Measurements from ENCODE around the gene PASK.
"Not testable (repeated sequence)": the region's sequence is repeated elsewhere in the genome, so short reads cannot be mapped to it uniquely, and the experiment has no call there.

The PASK gene

GRCh38 chr2:241095594-241096290 is 53.5 kb downstream of the PASK start:
- WGBS, 2 donors (ENCODE audit: extremely low coverage in 2 of 2, insufficient read length in 2 of 2, insufficient replicate concordance in 1 of 2), result 100% methylated on average over 5 to 8 of the region's 14 CpGs

GRCh38 chr2:241094924-241095420 is 54.3 kb downstream of the PASK start:
- H3K23ac ChIP-seq (ENCODE audit: low read depth, low read length, poor library complexity), result no peak overlapping the region
- H3K9me3 ChIP-seq (replicated peaks in 1 of 2; ENCODE audit: control insufficient read depth in 2 of 2, insufficient read depth in 1 of 2, low read depth in 1 of 2, low read length in 2 of 2), result no peaks in the 10 kb centered on the region
- H3K4ac ChIP-seq (ENCODE audit: low read length), result no peak overlapping the region
- H3K4me3 ChIP-seq (ENCODE audit: low read length in 2 of 2), result no peak overlapping the region
- H3K4me2 ChIP-seq (ENCODE audit: insufficient read depth, low read length, poor library complexity, severe bottlenecking), result no peak overlapping the region
- H2BK5ac ChIP-seq (ENCODE audit: low read length), result no peak overlapping the region
- no peak overlapping the region for H2BK120ac ChIP-seq (ENCODE audit: low read depth, low read length)
- no peak overlapping the region for H3K9ac ChIP-seq (ENCODE audit: low read depth, low read length, poor library complexity)
- H3K27me3 ChIP-seq (ENCODE audit: control insufficient read depth in 3 of 3, insufficient read depth in 3 of 3, low read depth in 1 of 3, low read length in 3 of 3), result no peaks in the 10 kb centered on the region
- H4K91ac ChIP-seq (ENCODE audit: low read depth, low read length, poor library complexity), result no peak overlapping the region
- WGBS, 2 donors (ENCODE audit: extremely low coverage in 2 of 2, insufficient read length in 2 of 2, insufficient replicate concordance in 1 of 2), result no CpG with 5 or more reads among the region's 6 CpGs
- H3K36me3 ChIP-seq (replicated peaks in 1 of 2; ENCODE audit: control insufficient read depth in 2 of 2, insufficient read depth in 2 of 2, low read length in 2 of 2), result peaks cover 34 to 100% of the 10 kb centered on the region in 2 donors
- H3K14ac ChIP-seq (ENCODE audit: low read length), result no peak overlapping the region
- H3K18ac ChIP-seq (ENCODE audit: low read length), result no peak overlapping the region
- H4K8ac ChIP-seq (ENCODE audit: low read depth, low read length), result no peak overlapping the region
- DNase-seq (ENCODE audit: low spot score), result no peak
- peaks cover 0 to 7% of the 10 kb centered on the region in 2 donors for H3K4me1 ChIP-seq (ENCODE audit: control insufficient read depth in 2 of 2, insufficient read depth in 1 of 2, low read depth in 1 of 2, low read length in 2 of 2)
- H2AK5ac ChIP-seq (ENCODE audit: low read depth, low read length), result no peak overlapping the region
- H2AFZ ChIP-seq (ENCODE audit: low read length), result no peak overlapping the region
- H2BK12ac ChIP-seq (ENCODE audit: low read length), result no peak overlapping the region
- H3K79me1 ChIP-seq (ENCODE audit: low read depth, low read length), result no peaks in the 10 kb centered on the region
- H2BK15ac ChIP-seq (ENCODE audit: low read length), result no peak overlapping the region
- no peak overlapping the region for H3K27ac ChIP-seq (replicated peaks; ENCODE audit: low read length)

More at GRCh38 chr2:241095594-241096290, 53.5 kb downstream of the PASK start:
- Histone ChIP-seq H2BK5ac (ENCODE audit: low read length) (no peak overlapping the region), H3K4me1 (ENCODE audit: control insufficient read depth in 2 of 2, insufficient read depth in 1 of 2, low read depth in 1 of 2, low read length in 2 of 2) (peaks cover 0 to 7% of the 10 kb centered on the region in 2 donors), H3K4ac (ENCODE audit: low read length) (no peak overlapping the region), H2AFZ (ENCODE audit: low read length) (no peak overlapping the region), H3K9me3 (replicated peaks in 1 of 2; ENCODE audit: control insufficient read depth in 2 of 2, insufficient read depth in 1 of 2, low read depth in 1 of 2, low read length in 2 of 2) (no peaks in the 10 kb centered on the region), H3K4me3 (ENCODE audit: low read length in 2 of 2) (no peak overlapping the region), H3K27me3 (ENCODE audit: control insufficient read depth in 3 of 3, insufficient read depth in 3 of 3, low read depth in 1 of 3, low read length in 3 of 3) (no peaks in the 10 kb centered on the region), H3K36me3 (replicated peaks in 1 of 2; ENCODE audit: control insufficient read depth in 2 of 2, insufficient read depth in 2 of 2, low read length in 2 of 2) (peaks cover 34 to 100% of the 10 kb centered on the region in 2 donors), H3K9ac (ENCODE audit: low read depth, low read length, poor library complexity) (no peak overlapping the region), H3K23ac (ENCODE audit: low read depth, low read length, poor library complexity) (no peak overlapping the region), H4K8ac (ENCODE audit: low read depth, low read length) (no peak overlapping the region), H3K79me1 (ENCODE audit: low read depth, low read length) (no peaks in the 10 kb centered on the region), H3K18ac (ENCODE audit: low read length) (no peak overlapping the region), H2BK12ac (ENCODE audit: low read length) (no peak overlapping the region), H3K14ac (ENCODE audit: low read length) (no peak overlapping the region), H2BK15ac (ENCODE audit: low read length) (no peak overlapping the region), H2AK5ac (ENCODE audit: low read depth, low read length) (no peak overlapping the region), H3K27ac (replicated peaks; ENCODE audit: low read length) (no peak overlapping the region), H2BK120ac (ENCODE audit: low read depth, low read length) (no peak overlapping the region), H3K4me2 (ENCODE audit: insufficient read depth, low read length, poor library complexity, severe bottlenecking) (no peak overlapping the region), H4K91ac (ENCODE audit: low read depth, low read length, poor library complexity) (no peak overlapping the region)
- DNase-seq (ENCODE audit: low spot score), result no peak

GRCh38 chr2:241094172-241094571 is 55.1 kb downstream of the PASK start:
- H3K9me3 ChIP-seq (replicated peaks in 1 of 2; ENCODE audit: control insufficient read depth in 2 of 2, insufficient read depth in 1 of 2, low read depth in 1 of 2, low read length in 2 of 2), result no peaks in the 10 kb centered on the region
- H3K9ac ChIP-seq (ENCODE audit: low read depth, low read length, poor library complexity), result no peak overlapping the region
- H3K4ac ChIP-seq (ENCODE audit: low read length), result no peak overlapping the region
- no peaks in the 10 kb centered on the region for H3K79me1 ChIP-seq (ENCODE audit: low read depth, low read length)
- no peak overlapping the region for H2AFZ ChIP-seq (ENCODE audit: low read length)
- no peak overlapping the region for H3K27ac ChIP-seq (replicated peaks; ENCODE audit: low read length)
- no peak overlapping the region for H2BK15ac ChIP-seq (ENCODE audit: low read length)
- H4K91ac ChIP-seq (ENCODE audit: low read depth, low read length, poor library complexity), result no peak overlapping the region
- WGBS, 2 donors (ENCODE audit: extremely low coverage in 2 of 2, insufficient read length in 2 of 2, insufficient replicate concordance in 1 of 2), result no CpG with 5 or more reads among the region's 7 CpGs
- no peak overlapping the region for H3K18ac ChIP-seq (ENCODE audit: low read length)
- H2BK12ac ChIP-seq (ENCODE audit: low read length), result no peak overlapping the region
- H3K23ac ChIP-seq (ENCODE audit: low read depth, low read length, poor library complexity), result no peak overlapping the region
- no peak overlapping the region for H3K4me3 ChIP-seq (ENCODE audit: low read length in 2 of 2)
- peaks cover 0 to 7% of the 10 kb centered on the region in 2 donors for H3K4me1 ChIP-seq (ENCODE audit: control insufficient read depth in 2 of 2, insufficient read depth in 1 of 2, low read depth in 1 of 2, low read length in 2 of 2)
- DNase-seq (ENCODE audit: low spot score), result no peak
- no peak overlapping the region for H3K4me2 ChIP-seq (ENCODE audit: insufficient read depth, low read length, poor library complexity, severe bottlenecking)
- no peak overlapping the region for H2AK5ac ChIP-seq (ENCODE audit: low read depth, low read length)
- H4K8ac ChIP-seq (ENCODE audit: low read depth, low read length), result no peak overlapping the region
- peaks cover 35 to 100% of the 10 kb centered on the region in 2 donors for H3K36me3 ChIP-seq (replicated peaks in 1 of 2; ENCODE audit: control insufficient read depth in 2 of 2, insufficient read depth in 2 of 2, low read length in 2 of 2)
- H2BK120ac ChIP-seq (ENCODE audit: low read depth, low read length), result no peak overlapping the region
- H3K14ac ChIP-seq (ENCODE audit: low read length), result no peak overlapping the region
- H3K27me3 ChIP-seq (ENCODE audit: control insufficient read depth in 3 of 3, insufficient read depth in 3 of 3, low read depth in 1 of 3, low read length in 3 of 3), result no peaks in the 10 kb centered on the region
- no peak overlapping the region for H2BK5ac ChIP-seq (ENCODE audit: low read length)

GRCh38 chr2:241093133-241093781 is 56.0 kb downstream of the PASK start:
- WGBS, 2 donors (ENCODE audit: extremely low coverage in 2 of 2, insufficient read length in 2 of 2, insufficient replicate concordance in 1 of 2), result no CpG with 5 or more reads among the region's 10 CpGs

More at GRCh38 chr2:241093133-241093781, 56.0 kb downstream of the PASK start:
- H4K91ac ChIP-seq (ENCODE audit: low read depth, low read length, poor library complexity); H3K9ac ChIP-seq (ENCODE audit: low read depth, low read length, poor library complexity); H2BK120ac ChIP-seq (ENCODE audit: low read depth, low read length); H3K4ac ChIP-seq (ENCODE audit: low read length); H3K9me3 ChIP-seq (replicated peaks in 1 of 2; ENCODE audit: control insufficient read depth in 2 of 2, insufficient read depth in 1 of 2, low read depth in 1 of 2, low read length in 2 of 2); H2AFZ ChIP-seq (ENCODE audit: low read length); H3K27ac ChIP-seq (replicated peaks; ENCODE audit: low read length); H3K23ac ChIP-seq (ENCODE audit: low read depth, low read length, poor library complexity); H3K4me1 ChIP-seq (ENCODE audit: control insufficient read depth in 2 of 2, insufficient read depth in 1 of 2, low read depth in 1 of 2, low read length in 2 of 2); H3K27me3 ChIP-seq (ENCODE audit: control insufficient read depth in 3 of 3, insufficient read depth in 3 of 3, low read depth in 1 of 3, low read length in 3 of 3); H2BK12ac ChIP-seq (ENCODE audit: low read length); H2BK15ac ChIP-seq (ENCODE audit: low read length); H2AK5ac ChIP-seq (ENCODE audit: low read depth, low read length); H4K8ac ChIP-seq (ENCODE audit: low read depth, low read length); H2BK5ac ChIP-seq (ENCODE audit: low read length); H3K79me1 ChIP-seq (ENCODE audit: low read depth, low read length); H3K14ac ChIP-seq (ENCODE audit: low read length); H3K4me2 ChIP-seq (ENCODE audit: insufficient read depth, low read length, poor library complexity, severe bottlenecking); H3K18ac ChIP-seq (ENCODE audit: low read length); H3K4me3 ChIP-seq (ENCODE audit: low read length in 2 of 2); DNase-seq (ENCODE audit: low spot score): not testable (repeated sequence)
- peaks cover 40 to 100% of the 10 kb centered on the region in 2 donors for H3K36me3 ChIP-seq (replicated peaks in 1 of 2; ENCODE audit: control insufficient read depth in 2 of 2, insufficient read depth in 2 of 2, low read length in 2 of 2)
